NCI-H1105 (cell line): ENCODE measurements around the gene TJP2.
"Not testable (repeated sequence)": the region's sequence is repeated elsewhere in the genome, so short reads cannot be mapped to it uniquely, and the experiment has no call there.

ENCODE experiments used
- DNase-seq: peaks from one replicate; lab custom pipeline; 2025; lab: John Stamatoyannopoulos, UW

Gene TJP2

GRCh38 chr9:69293156-69293555 is 119.1 kb downstream of the TJP2 start:
- no peak for DNase-seq

- no peak for DNase-seq
These were observed 121.9 kb downstream of the TJP2 start for GRCh38 chr9:69295872-69296552.

GRCh38 chr9:69297300-69297980 is 123.4 kb downstream of the TJP2 start:
- DNase-seq, result no peak

- DNase-seq, result no peak
These were observed 125.2 kb downstream of the TJP2 start for GRCh38 chr9:69299315-69299714.

GRCh38 chr9:69299826-69300225 is 125.7 kb downstream of the TJP2 start:
- DNase-seq, result no peak

- DNase-seq, result no peak
These were observed 129.3 kb downstream of the TJP2 start for GRCh38 chr9:69303331-69303730.

GRCh38 chr9:69306895-69307445 is 132.9 kb downstream of the TJP2 start:
- not testable (repeated sequence) for DNase-seq

- DNase-seq, result no peak
These were observed 133.5 kb downstream of the TJP2 start for GRCh38 chr9:69307446-69308205.

GRCh38 chr9:69308206-69308931 is 134.3 kb downstream of the TJP2 start:
- DNase-seq, result no peak

GRCh38 chr9:69313175-69313574 is 139.1 kb downstream of the TJP2 start:
- no peak for DNase-seq

- no peak for DNase-seq
These were observed 140.5 kb downstream of the TJP2 start for GRCh38 chr9:69314547-69314946.

- no peak for DNase-seq
These were observed 143.0 kb downstream of the TJP2 start for GRCh38 chr9:69317081-69317480.

- DNase-seq, result no peak
These were observed 143.8 kb downstream of the TJP2 start for GRCh38 chr9:69317894-69318293.

GRCh38 chr9:69319324-69320025 is 145.4 kb downstream of the TJP2 start:
- no peak for DNase-seq

- no peak for DNase-seq
These were observed 148.2 kb downstream of the TJP2 start for GRCh38 chr9:69322256-69322655.

GRCh38 chr9:69323861-69324260 is 149.8 kb downstream of the TJP2 start:
- DNase-seq, result no peak
